RPMI8226 (cell line): Measurements from ENCODE around the gene IL1RN.

Experiments
- DNase-seq: peaks from one replicate; pipeline ENCODE4 v3.0.0-alpha.2; 2015

Gene IL1RN

DNA sequence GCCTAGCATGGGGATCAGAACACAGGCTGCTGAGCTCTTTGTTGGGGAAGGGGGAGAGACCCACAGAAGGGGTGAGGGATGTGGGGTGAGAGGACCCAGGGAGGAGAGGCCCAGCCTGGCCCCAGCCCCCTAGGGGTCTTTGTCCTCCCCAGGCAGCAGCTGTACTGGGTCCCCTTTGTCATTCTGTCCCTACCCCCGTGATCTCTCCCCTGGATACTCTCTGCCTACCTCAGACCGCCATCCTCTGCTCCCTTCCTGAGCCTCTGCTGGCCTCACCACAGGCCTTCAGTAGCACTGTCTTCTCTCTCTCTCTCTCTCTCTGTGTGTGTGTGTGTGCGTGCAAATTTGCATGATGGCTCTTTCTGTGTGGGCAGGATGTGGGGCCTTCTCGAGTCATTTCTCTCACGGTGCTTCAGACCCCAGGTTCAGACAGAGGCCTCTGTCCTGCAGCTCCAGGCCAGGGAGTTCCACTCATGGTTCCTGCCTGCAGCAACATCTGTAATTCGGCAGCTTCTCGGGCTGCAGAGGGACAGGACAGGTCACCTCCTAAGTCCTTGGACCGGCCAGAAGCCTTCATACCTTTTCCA lies 47.7 kb downstream of the IL1RN start:
- DNase-seq: peak; percentile 42

DNA sequence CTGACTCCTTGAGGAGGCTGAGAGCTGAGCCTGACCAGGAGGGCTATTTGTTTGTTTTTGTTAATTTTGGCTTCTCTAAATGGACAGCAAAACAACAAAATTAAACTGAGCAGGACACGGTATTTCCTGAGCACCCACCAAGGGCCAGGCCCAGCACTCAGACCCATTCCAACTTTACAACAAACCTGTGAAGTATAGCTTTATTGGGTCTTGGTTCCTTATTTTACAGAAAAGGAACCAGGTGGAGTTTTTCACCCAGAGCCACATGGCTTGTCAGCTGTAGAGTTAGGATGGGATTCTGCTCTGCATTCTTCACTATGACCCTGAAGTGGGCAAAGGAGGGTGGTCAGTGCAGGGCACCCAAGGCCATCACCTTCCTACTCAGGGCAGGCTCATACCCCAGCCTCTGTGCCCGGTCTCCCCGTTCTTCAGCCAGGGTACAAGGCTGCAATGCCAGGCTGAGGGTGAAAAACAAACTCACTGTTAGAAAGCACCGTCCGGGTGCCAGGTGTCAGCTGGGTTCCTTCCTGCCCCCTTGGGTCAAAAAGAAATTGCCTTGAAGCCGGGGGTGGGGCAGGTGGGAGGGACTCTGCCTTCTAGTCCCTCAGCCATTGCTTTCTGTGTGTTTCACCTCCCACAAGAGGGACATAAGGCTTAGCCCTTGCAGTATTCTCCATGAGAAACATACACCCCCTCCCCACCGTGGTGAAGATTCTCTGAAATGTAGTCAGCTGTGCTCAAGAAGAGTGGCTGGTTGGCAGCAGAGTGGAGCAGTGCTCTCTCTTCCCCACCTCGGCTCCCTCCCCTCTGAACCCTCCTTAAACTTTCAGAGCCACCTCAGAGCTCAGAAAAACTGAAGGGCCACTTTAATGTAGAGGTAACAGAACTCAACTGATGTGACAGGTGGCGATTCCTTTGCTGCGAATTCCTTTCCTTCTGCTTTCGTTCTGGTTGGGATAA lies 48.6 kb downstream of the IL1RN start:
- no peak for DNase-seq

DNA sequence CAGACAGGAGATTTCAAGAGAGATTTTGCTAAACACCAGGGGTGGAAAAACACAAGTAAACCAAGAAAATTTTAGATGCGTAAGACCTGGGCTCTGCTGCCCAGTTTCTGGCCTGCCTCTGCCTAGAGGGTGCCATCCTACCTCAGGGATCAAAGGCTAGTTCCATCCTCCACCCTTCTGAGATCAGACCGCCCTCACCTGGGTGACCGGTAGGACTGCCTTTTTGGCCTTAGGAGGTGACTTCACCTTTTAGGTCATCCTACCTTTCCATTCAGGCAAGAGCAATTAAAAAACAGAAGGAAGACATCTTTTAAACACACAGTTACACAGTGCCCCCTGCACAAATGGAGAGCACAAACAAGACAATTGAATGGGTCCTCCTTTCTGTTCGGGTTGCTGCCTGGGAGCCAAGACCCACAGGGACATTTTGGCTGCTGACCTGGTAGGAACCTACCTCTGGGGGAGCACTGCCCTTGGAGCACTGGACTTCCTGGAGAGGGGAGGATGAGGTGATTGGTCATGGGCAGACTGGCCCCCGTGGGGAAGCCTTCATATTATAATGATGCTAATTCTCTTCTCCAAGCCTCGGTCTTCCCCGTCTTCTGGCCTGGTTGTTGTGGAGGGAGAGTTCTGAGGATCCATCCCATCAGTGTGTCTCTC lies 49.4 kb downstream of the IL1RN start:
- no peak for DNase-seq

DNA sequence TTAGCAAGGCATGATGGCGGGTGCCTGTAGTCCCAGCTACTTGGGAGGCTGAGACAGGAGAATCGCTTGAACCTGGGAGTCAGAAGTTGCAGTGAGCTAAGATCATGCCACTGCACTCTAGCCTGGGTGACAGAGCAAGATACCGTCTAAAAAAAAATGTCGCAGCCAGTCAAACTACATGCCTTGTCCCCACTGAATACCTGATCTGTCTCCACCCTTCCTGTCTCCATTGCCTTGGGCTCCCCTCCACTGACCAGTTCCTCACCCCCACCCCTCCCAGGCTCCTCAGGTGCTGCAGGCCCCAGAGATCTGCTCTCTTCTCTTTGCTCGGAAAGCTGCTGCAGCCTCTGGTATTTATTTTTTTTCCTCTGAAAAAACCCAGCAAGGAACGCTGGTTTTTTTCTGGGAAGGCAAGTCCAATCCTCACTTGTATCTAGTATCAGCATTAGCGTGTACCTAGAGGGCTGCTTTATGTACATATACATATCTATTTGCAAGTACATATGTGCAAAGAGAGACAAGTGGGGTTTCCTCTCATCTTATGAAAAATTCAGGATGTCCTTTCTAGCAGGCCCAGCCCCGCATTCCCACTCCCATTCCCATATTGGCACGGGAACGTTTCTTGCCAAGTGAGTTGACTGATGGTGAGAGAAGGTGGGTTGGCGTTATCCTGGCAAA lies 50.8 kb downstream of the IL1RN start:
- DNase-seq: no peak

DNA sequence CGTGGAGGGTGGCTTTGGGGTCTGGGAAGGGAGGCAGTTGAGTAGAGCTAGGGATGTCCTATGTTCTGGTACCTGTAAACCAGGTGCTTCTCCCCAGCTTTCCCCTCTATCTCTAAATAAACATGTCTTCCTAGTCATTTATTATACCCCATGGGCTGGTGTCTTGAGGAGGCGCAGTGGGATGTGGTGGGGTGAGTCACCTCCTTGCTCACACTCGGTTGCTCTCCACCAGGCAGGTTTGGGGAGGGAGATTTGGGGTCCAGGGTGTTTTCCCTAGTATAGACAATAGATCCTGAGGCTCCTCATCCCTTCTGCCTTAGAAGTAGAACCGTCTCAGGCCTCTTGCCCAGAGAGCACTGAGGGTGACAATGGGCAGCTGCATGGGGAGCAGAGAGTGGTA lies 51.5 kb downstream of the IL1RN start:
- no peak for DNase-seq

DNA sequence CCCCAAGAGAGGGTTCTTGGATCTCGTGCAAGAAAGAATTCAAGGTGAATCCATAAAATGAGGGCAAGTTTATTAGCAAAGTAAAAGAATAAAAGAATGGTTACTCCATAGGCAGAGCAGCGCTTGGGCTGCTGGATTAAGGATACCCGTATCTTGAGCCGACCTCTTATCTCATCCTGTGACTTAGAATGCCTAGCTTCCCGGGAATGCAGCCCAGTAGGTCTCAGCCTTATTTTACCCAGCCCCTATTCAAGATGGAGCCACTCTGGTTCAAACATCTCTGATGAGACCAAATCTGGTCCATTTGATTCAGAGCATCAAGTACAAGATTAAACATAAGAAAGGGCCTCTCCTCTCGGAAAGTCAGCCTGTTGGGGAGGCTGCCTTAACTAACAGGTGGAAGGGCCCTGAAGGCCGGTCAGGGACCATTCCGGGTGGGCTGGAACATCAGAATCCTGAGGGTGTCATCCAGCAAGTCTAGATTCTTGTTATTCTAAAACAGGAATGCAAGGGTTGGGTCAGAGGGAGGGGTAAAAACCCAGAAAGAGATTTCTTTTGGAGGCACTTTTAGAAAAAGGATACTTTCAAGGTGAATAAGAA lies 52.1 kb downstream of the IL1RN start:
- no peak for DNase-seq

DNA sequence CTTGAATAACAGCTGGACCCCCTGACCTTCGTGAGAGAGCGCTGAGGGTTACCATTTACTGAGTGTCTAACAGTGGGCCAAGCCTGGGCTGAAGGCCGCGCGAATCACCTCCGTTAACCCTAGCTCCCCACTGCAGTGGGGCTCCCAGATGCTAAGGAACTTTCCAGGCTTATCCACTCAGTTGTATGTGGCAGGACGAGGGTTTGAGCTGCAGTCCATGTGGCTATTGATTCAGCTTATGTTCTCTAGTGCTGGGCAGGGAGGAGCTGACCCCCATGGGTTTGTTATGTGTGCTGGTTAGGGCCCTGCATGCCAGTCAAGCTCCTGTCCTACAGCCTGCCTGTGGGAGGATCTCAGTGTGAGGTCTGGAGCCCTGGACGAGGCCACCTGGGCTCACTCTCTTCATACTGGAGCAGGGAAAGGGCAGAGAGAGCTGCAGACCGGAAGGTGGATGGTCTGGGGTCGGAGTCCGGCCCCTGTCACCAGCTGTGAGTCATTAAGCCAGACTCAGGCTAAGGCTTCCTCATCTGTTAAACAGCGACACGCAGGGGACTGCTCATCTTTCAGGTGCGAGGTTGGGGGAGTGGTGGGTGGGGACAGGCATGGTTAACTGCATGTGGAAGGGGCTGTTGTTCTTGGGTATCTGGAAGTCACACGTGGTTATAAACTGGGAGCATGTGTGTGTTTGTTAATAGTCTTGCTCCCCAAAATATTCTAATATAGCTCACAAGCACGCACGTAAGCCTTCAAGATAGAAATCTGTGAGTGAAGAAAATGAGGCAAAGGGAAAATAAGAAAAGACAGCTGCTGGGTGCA lies 52.9 kb downstream of the IL1RN start:
- DNase-seq: no peak

DNA sequence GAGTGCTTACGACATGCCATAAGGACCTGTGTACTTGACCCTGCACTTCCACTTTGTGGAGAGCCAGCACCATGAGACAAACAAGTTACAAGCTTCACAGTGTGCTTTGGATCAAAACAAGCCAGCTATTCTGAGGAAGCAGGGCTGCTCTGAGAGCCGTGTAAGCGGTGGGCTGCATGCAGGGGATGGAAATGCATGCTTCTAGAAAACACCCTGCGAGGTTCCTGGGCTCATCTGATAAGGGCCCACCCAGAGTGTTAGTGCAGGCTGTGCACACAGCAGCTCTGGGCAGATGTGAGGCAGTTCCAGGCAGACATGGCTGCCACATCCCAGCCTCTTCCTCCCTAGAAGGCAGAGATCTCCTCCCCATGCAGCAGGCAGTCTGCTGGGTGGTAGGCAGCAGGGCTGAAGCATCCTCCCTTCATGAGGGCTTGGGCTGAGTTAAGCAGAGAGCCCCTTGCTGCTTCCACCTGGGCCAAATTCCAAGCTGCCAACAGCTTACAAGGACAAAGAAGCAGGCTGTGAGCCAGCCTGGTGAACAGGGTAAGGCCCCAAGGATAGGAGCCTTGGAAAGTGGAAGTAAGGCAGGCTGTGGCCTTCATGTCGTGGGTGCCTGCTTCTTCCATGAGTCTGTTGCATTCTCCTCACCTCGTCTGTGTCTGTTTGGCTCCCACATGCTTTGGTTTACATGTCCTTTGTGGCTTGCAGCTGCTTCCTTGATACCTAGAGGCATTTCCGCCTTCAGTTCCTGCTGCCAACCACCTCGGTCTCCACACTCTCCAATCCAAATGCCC lies 54.1 kb downstream of the IL1RN start:
- DNase-seq: no peak

DNA sequence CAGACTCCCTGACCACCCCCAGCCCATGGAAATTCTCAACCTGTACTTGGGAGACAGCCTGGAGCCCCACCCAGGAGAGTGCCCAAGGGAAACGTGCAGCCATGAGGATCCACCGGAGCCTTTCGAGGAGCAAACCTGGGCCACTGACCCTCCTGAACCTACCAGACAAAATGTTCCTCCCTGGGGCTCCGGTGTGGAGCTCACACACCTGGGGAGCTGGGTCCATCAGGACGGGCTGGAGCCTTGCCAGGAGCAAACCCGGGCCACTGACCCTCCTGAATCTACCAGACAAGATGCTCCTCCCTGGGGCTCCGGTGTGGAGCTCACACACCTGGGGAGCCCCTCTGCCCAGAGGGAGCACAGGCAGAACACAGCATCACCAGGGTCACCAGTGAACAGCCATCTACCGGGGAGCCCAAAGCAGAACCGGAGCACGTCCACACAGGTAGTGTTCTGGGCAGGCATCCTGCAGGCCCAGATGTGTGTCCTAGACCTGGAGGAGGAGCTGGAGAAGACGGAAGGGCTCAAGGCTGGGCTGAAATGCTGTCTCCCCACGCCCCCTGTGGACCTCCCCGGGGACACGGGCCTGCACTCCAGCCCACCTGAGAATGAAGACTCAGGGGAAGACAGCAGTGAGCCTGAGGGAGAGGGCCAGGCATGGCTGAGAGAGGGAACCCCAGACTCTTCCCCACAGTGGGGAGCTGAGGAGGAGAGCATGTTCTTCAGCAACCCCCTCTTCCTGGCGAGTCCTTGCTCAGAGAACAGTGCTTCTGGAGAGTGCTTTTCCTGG lies 55.3 kb downstream of the IL1RN start:
- no peak for DNase-seq

DNA sequence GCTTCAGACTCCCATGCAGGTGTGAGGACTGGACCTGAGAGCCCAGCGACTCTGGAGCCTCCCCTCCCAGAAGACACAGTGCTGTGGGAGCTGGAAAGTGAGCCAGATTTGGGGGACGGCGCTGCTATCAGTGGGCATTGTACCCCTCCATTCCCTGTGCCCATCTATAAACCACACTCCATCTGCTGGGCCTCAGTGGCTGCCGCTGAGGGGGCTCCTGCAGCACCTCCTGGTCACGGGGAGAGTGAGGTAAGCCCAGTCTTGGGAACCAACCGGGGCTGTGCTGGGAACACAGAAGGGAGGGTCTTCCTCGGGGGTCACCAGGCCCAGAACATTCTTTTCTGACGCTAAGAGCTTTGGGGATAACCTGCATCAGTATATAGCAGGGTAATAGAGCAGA lies 55.9 kb downstream of the IL1RN start:
- no peak for DNase-seq
